ENCODE results near the gene DDX39A. TPM values are rescaled to one million over a fixed set of nuclear protein-coding genes. Genes with fewer than 3 reads are reported as not detected.

Gene DDX39A
- polyA plus RNA-seq, 1 donor from 2014 or later: 76.4 TPM

DNA sequence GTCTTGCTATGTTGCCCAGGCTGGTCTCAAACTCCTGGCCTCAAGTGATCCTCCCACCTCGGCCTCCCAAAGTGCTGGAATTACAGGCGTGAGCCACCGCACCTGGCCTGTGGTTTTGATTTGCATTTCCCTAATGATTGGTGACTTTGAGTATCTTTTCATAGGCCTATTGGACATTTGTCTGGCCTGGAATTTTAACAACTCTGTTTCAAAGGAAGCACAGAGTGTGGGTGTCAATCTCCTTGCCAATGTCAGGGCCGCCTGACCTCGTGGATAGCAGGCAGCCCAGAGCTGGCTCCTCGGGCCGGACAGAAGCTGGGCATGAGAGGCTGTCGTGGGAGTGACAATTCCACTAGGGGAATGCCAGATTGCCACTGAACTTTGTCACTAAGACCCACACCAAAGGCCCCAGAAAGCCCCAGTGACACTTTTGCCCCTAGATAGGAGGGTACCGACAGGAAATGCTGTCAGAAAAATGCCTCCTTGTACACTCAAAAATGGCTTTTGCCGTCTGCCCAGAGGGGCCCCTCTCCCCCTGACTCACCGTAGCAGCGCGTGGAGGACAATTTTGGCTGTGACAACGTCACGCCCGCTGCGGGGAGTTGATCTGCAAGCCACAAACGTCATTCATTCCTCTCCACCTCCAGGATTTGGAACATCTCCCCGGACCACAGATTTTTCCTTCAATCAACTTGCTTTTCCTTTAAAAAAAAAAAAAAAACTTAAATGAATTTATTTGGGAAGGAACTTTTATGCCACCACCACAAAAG is 49.6 kb downstream of the DDX39A start:
- Histone ChIP-seq H3K27ac (ENCODE audit: low read length) (no peak overlapping the region), H3K4me3 (ENCODE audit: low read length) (no peak overlapping the region), H3K79me2 (replicated peaks; ENCODE audit: insufficient read depth, low read length) (no peaks in the 10 kb centered on the region), H3K27me3 (ENCODE audit: insufficient read depth, low read depth, low read length) (no peaks in the 10 kb centered on the region), H3K4me2 (ENCODE audit: low read length) (no peak overlapping the region), H3K36me3 (ENCODE audit: insufficient read depth, low read length) (no peaks in the 10 kb centered on the region), H3K9me2 (ENCODE audit: insufficient read depth, low read length) (no peaks in the 10 kb centered on the region), H3F3A (ENCODE audit: insufficient read depth, low read length, poor library complexity, severe bottlenecking) (no peaks in the 10 kb centered on the region), H2AFZ (ENCODE audit: low read depth, low read length) (no peak overlapping the region), H3K9ac (ENCODE audit: low read length) (no peak overlapping the region), H4K20me1 (ENCODE audit: insufficient read depth) (no peaks in the 10 kb centered on the region), H3K9me3 (ENCODE audit: low read length) (no peaks in the 10 kb centered on the region)
- no peak for TF ChIP-seq MXI1 (conservative IDR thresholded peaks at IDR 0.05; ENCODE audit: poor library complexity, severe bottlenecking)
- TF ChIP-seq EZH2 (IDR thresholded peaks at IDR 0.05; ENCODE audit: borderline replicate concordance, insufficient read depth, low read length, poor library complexity, severe bottlenecking): no peak
- TF ChIP-seq SMC3 (conservative IDR thresholded peaks at IDR 0.05; ENCODE audit: poor library complexity): no peak
- TF ChIP-seq RAD21 (conservative IDR thresholded peaks at IDR 0.05): no peak
- TF ChIP-seq, protein P1, sequence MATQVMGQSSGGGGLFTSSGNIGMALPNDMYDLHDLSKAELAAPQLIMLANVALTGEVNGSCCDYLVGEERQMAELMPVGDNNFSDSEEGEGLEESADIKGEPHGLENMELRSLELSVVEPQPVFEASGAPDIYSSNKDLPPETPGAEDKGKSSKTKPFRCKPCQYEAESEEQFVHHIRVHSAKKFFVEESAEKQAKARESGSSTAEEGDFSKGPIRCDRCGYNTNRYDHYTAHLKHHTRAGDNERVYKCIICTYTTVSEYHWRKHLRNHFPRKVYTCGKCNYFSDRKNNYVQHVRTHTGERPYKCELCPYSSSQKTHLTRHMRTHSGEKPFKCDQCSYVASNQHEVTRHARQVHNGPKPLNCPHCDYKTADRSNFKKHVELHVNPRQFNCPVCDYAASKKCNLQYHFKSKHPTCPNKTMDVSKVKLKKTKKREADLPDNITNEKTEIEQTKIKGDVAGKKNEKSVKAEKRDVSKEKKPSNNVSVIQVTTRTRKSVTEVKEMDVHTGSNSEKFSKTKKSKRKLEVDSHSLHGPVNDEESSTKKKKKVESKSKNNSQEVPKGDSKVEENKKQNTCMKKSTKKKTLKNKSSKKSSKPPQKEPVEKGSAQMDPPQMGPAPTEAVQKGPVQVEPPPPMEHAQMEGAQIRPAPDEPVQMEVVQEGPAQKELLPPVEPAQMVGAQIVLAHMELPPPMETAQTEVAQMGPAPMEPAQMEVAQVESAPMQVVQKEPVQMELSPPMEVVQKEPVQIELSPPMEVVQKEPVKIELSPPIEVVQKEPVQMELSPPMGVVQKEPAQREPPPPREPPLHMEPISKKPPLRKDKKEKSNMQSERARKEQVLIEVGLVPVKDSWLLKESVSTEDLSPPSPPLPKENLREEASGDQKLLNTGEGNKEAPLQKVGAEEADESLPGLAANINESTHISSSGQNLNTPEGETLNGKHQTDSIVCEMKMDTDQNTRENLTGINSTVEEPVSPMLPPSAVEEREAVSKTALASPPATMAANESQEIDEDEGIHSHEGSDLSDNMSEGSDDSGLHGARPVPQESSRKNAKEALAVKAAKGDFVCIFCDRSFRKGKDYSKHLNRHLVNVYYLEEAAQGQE (IDR thresholded peaks at IDR 0.05; ENCODE audit: borderline replicate concordance): no peak
- no peak for TF ChIP-seq POLR2AphosphoS5 (IDR thresholded peaks at IDR 0.05)
- TF ChIP-seq TAF1 (IDR thresholded peaks at IDR 0.05; ENCODE audit: low read depth): no peak

DNA sequence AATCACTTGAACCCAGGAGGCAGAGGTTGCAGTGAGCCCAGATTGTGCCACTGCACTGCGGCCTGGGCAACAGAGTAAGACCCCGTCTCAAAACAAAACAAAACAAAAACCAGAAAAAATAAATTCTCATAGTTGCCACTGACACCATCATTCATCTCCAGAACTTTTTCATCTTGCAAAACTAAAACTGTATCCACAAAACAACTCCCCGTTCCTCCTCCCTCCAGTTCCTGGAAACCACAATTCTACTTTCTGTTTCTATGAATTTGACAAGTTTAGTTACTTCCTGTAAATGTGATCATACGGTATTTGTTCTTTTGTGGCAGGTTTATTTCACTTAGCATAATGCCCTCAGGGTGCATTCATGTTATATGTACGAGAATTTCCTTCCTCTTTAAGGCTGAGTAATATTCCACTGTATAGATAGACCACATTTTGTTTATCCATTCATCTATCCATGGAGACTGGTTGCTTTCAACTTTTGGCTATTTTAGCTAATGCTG is 51.1 kb downstream of the DDX39A start:
- Histone ChIP-seq H3K36me3 (ENCODE audit: insufficient read depth, low read length) (no peaks in the 10 kb centered on the region), H3F3A (ENCODE audit: insufficient read depth, low read length, poor library complexity, severe bottlenecking) (no peaks in the 10 kb centered on the region), H3K4me2 (ENCODE audit: low read length) (no peak overlapping the region), H3K27me3 (ENCODE audit: insufficient read depth, low read depth, low read length) (no peaks in the 10 kb centered on the region), H3K79me2 (replicated peaks; ENCODE audit: insufficient read depth, low read length) (no peaks in the 10 kb centered on the region), H3K27ac (ENCODE audit: low read length) (no peak overlapping the region), H2AFZ (ENCODE audit: low read depth, low read length) (no peak overlapping the region), H4K20me1 (ENCODE audit: insufficient read depth) (no peaks in the 10 kb centered on the region), H3K9me2 (ENCODE audit: insufficient read depth, low read length) (no peaks in the 10 kb centered on the region), H3K9ac (ENCODE audit: low read length) (no peak overlapping the region), H3K9me3 (ENCODE audit: low read length) (no peaks in the 10 kb centered on the region), H3K4me3 (ENCODE audit: low read length) (no peak overlapping the region)
- TF ChIP-seq, protein P2, sequence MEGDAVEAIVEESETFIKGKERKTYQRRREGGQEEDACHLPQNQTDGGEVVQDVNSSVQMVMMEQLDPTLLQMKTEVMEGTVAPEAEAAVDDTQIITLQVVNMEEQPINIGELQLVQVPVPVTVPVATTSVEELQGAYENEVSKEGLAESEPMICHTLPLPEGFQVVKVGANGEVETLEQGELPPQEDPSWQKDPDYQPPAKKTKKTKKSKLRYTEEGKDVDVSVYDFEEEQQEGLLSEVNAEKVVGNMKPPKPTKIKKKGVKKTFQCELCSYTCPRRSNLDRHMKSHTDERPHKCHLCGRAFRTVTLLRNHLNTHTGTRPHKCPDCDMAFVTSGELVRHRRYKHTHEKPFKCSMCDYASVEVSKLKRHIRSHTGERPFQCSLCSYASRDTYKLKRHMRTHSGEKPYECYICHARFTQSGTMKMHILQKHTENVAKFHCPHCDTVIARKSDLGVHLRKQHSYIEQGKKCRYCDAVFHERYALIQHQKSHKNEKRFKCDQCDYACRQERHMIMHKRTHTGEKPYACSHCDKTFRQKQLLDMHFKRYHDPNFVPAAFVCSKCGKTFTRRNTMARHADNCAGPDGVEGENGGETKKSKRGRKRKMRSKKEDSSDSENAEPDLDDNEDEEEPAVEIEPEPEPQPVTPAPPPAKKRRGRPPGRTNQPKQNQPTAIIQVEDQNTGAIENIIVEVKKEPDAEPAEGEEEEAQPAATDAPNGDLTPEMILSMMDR (IDR thresholded peaks at IDR 0.05; ENCODE audit: poor library complexity, severe bottlenecking): no peak
- no peak for TF ChIP-seq POLR2AphosphoS5 (IDR thresholded peaks at IDR 0.05)
- no peak for TF ChIP-seq RAD21 (conservative IDR thresholded peaks at IDR 0.05)
- TF ChIP-seq, protein P1 (IDR thresholded peaks at IDR 0.05; ENCODE audit: borderline replicate concordance): no peak
- TF ChIP-seq TAF1 (IDR thresholded peaks at IDR 0.05; ENCODE audit: low read depth): no peak
- TF ChIP-seq MXI1 (conservative IDR thresholded peaks at IDR 0.05; ENCODE audit: poor library complexity, severe bottlenecking): no peak
- TF ChIP-seq EZH2 (IDR thresholded peaks at IDR 0.05; ENCODE audit: borderline replicate concordance, insufficient read depth, low read length, poor library complexity, severe bottlenecking): no peak
- no peak for TF ChIP-seq SMC3 (conservative IDR thresholded peaks at IDR 0.05; ENCODE audit: poor library complexity)
- TF ChIP-seq EP300 (conservative IDR thresholded peaks at IDR 0.05; ENCODE audit: poor library complexity, severe bottlenecking): no peak
